Stimulated activated naive CD8-positive, alpha-beta T cell treated with anti-CD3 and anti-CD28 coated beads, Interleukin-15, Interleukin-2, amounts not matched to agents 100 U/mL and 50 U/mL, for 24 hours (primary cell): ENCODE measurements around the gene PRKACA.

Experiments
- ATAC-seq: fragments of 150-1000 bp; cut with Tn5 transposase; one replicate; pipeline ENCODE4 v1.10.0; 2021
- DNase-seq: peaks from one replicate; pipeline ENCODE4 v3.0.0; 2021

Gene PRKACA

DNA sequence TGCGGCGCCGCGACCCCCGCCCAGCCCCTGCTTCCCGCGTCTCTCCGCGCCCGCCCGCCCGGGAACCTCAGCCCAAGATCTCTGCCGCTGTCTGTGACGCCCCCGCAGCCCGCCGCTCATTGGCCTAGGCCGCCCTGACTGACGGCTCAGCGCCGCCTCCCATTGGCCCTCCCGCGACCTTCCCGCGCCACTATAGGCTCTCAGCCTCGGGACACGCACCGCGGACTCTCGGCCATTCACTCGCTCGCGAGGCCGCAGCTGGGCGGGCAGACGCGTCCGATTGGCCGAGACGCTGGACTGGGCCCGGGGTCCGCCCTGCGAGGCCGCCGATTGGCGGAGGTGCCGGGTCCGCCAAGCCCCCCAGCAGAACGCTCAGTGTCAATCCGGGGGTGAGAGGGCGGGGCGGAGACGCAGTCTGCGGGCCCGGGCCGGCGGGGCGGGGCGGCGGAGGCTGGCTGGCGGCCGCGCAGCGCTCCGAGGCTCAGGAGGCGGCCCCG, at the start of gene PRKACA:
PRKACA (minus strand) TSS at position 95 of the 497 bp plus-strand sequence. CDS start 215 bp downstream, outside the sequence.
- ATAC-seq (peak; percentile 96), DNase-seq (peak; percentile 98)

DNA sequence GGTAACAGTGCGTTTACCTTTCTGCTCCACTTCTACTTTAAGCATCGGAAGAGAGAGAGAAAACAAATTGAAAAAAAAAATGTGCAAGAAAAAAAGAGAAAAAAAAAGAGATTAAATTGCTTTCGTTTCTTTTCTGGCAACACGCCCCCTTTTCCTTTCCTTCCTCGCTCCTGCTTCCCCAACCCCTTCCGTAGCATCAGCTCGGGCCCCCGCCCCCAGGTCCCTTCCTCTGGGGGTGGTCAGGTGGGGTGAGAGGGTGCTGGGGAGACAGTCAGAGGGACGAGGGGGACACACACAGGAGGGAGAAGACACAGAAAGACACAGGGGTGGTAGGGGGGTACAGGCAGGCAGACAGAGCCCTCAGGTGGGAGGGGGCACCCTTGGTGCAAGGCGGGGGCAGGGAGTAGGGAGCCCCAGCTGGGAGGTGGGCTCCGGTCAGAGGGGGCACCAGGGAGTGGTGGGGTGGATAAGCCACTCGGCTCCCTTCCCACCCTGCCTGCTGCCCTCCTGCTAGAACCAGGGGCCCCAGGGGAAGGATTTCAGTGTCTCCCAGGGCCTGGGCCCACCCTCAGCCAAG, 49.5 kb upstream of the PRKACA start:
- ATAC-seq (peak; percentile 7), DNase-seq (no peak)

DNA sequence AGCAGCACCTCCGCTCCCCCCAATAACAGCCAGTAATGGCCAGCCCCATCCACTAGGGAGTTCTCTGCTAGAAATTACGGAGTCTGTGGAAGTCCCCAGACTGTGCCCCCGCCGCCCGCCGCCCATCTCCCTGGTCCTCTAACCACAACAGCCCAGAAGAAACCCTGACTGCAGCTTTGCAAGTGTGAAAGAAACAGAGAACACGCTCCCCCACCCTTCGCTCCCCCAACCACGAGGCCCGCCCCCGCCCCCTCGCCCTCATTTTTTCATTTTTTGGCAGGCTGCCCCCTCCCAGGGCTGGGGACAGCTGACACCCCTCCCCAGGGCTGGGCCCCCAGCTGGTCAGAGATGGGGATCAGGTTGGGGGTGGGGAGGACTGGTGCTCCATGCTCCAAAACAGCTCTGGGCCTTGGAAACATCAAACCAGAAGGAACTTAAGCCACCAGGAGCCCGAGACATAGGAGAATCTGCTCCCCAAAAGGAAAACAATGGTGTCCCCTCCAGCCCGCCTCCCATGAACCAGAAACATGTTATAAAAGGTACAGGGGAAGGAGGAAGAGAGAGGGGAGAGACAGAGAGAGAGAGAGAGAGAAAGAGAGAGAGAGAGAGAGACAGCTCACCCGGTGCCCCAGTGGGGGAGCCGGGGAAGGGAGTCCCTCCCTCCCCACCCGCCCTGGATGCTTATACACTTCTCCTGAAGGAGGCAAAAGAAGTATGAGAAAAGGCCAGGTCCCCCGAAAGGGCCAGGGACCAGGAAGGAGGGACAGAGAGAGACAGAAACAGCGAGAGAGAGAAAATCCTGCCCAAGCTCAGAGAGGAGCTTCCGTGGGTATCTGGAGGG, 48.6 kb upstream of the PRKACA start:
- peak; percentile 36 for DNase-seq
- no peak for ATAC-seq

DNA sequence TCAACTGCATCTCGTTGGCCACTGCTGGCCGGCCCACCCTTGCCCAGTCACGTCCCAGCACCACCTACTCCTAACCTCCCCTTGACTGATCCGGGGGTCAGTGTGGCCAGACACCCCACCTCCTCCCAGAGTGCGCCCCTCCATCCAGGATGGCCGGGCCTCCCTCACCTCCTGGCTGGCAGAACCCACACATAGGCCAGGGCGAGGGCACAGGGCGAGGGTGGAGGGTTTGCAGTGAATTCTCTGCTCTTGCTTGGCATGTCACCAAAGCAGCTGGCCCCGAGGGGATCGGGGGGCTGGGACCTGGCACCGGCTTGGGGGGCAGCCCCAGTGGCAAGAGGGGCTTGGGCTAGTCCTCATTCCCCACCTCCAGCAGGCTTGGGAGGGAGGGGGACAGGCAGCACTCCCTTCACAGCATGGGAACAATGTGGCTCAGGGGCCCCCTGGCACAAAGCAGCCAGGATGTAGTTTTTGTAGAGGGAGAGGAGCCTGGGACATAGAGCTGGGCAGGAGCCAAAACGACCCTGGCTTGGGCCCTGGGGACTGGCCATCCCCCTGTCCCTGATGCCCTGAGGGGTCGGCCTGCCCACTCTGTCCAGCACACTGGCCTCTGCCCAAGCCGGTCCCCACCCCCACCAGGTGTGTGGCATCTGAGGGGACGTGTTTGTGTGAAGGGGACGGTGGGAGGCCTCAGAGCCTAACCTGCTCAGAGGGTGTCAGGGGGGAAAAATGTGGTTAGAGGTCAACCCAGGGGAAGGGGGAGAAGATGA, 47.3 kb upstream of the PRKACA start:
- ATAC-seq, result no peak

DNA sequence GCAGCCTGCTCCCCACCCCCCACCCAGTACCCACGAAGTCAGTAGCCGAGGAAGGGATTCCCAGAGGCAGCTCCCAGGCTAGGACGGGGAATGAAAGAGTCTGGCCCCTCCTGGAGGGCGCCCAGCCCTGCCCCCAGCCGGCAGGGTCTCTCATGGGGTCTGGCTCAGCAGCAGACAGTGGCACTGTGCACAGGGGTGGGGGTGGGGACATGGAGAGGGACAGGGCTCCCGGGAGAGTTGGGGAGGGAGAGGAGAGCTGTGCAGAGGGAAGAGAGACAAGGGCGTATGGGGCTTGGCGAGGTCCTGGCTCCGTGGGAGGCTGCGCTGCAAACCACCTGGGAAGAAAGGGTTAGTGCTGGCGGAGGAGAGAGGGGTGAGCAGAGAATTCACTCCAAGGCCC, 46.5 kb upstream of the PRKACA start:
- no peak for DNase-seq
- no peak for ATAC-seq

More for the DNA sequence above, 47.3 kb upstream of the PRKACA start:
- no peak for DNase-seq

DNA sequence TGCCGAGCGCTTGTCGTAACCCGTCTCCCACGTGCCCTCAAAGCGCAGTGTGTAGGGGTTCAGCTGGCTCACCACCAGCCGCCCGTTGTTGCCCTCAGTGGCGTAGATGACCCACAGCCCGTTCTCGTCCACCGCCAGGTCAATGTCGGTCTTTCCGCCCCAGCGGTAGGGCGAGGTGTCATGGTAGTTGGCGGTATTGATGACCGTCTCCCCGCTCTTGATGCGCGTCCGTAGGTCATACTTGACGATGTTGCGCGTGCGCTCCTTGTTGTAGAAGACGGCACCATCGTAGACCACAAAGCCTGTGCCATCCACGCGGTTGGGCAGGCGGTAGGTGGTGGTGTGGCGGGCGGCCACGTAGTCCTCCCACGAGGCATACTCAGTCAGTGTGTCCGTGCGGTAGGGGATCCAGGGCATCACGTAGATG, 45.3 kb upstream of the PRKACA start:
- no peak for ATAC-seq
- no peak for DNase-seq

DNA sequence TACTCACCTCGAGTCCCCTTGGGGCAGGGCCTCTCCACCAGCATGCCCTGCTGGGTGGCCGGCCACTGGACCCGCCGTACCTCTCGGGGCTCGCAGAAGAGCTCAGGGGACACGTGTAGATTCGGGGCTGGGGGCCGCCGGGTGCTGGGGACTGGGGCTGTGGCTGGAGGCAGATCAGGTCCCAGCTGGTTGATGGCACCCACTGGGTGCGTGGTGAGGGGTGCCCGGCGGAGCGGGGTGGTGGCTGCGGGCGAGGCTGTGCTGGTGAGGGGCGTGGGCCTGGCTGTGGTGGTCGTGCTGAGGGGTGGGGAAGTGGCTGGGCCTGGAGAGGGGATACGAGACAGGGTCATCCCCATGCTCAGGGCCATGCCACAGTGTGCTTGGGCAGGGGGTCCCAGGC, 43.7 kb upstream of the PRKACA start:
- ATAC-seq (no peak), DNase-seq (no peak)

DNA sequence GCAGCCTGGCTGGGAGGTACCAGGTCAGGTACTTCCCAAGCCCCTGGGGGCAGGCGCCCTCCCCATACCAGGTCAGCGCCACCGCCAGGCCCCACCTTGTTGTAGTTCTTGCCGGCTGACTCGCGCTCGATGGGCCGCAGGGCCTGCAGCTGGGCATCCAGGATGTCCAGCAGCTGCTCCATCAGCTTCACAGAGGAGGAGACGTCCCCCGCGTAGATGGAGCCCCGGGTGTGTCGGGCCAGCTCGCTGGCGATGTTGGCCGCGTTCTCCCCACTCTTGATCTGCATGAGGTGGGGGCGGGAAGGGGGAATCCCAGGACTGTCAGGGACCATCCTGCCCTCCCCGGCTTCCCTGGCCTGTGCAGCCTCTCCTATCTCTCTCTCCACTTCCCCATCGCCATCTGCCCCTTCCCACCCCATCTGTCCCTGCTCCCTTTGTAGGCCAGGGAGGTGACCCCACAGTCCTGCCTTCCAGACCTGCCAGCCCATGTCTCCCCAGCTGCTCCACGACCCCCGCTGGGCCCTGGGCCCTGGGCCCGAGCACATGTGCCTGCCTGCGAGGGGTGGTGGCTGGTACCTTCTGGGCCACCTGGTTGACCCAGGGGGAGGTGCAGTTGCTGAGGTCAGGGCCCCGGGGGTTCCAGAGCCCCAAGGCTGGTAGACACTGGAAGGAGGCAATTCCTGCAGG, 42.6 kb upstream of the PRKACA start:
- ATAC-seq (no peak), DNase-seq (no peak)

DNA sequence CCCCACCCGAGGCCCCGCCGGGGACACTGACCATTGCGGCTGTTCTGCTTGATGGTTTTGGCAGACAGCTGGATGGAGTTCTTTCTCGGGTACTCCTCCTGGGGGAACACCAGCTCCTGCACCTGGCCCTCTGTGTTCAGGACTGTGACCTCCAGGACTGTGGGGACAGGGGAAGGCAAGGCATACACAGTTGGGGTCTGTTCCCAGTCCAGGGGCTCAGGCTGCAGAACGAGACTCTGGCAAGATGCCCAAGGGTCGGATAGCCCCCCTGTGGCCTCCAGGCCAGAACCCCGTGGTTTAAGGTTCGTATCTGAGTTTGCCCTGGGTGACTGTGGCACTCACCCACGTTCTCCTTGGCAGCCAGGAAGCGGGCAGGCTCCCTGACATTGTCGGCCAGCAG, 41.5 kb upstream of the PRKACA start:
- ATAC-seq (no peak), DNase-seq (no peak)

DNA sequence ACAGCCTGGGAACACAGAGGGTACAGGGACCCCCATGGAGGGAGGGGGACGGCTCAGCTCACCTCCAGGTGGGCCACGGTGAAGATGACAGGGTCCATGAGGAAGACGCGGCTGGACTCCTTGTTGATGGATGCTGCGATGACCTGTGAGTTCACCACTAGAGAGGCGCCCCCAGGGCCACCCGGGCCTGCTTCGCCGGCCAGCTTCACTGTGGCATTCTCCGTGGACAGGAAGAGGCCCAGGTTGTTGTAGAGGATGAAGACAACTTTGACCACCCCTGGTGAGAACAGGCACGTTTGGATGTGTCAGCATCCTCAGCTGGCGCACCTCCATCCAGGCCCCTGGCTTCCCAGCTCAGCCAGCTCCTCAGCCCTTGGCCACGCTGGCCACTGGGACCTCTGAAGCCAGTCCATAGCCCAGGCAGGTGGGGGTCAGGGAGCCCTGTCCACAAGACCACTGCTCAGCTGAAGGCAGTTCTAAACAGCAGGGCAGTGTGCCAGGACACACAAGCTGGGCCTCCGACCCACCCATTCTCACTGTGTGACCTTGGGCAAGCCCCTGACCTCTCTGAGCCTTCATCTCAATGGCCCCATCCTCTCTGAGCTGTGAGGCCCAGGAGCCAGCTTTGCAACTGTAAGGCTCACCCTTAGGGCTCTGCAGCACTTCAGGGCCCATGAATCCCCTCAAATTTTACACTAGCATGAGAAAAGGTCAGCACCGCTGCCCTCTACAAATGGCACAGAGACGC, 40.9 kb upstream of the PRKACA start:
- no peak for ATAC-seq
- no peak for DNase-seq

DNA sequence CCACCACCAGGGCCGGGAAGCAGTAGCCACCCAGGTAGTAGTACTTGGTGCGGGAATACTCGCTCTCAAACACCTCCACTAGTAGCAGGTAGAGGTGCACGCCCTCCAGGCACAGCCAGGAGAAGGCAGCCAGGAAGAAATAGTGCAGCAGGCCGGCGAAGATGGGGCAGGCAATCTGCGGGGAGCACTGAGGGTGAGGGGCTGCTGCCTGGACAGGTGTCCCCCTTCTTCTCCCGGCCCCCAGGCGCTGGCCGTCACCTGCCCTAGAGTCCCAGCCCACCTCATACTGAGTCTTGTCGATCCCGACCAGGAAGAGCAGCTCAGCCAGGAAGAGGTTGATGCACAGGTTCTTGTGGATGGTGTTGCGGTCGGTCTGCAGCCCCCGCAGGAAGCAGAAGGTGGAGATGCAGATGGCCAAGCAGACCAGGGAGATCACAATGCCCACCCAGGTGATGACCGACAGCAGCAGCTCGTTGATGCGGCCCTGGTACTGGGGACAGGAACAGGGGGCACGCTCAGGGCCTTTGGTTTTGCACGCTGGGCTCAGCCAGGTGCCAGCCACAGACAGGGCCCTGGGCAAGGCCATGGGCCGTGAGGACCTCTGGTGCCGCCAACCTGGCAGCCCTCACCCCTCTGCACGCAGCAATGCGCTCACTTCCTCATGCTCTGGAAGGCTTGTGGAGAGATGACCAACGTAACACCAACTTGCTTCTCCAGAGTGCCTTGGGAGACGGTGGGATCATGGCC, 39.6 kb upstream of the PRKACA start:
- DNase-seq, result no peak
- no peak for ATAC-seq

DNA sequence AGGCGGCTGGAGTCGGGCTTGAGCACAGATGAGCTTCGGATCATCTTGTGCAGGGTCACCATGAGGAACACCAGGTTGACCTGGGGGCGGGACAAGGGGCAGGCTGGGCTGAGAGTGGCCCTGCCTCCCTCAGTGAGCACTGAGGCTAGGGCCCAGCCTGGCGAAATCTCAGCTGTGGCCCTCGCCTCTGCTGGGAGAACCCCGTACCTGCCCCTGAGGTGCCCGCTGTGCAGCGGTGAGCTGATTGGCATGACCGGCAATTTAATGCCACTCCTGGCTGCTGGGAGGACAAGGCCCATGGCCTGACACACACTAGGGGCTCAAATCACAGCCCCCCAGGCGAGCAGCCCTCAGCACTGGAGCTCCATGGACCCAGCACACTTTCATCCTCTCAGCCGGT, 38.6 kb upstream of the PRKACA start:
- DNase-seq (no peak), ATAC-seq (no peak)

DNA sequence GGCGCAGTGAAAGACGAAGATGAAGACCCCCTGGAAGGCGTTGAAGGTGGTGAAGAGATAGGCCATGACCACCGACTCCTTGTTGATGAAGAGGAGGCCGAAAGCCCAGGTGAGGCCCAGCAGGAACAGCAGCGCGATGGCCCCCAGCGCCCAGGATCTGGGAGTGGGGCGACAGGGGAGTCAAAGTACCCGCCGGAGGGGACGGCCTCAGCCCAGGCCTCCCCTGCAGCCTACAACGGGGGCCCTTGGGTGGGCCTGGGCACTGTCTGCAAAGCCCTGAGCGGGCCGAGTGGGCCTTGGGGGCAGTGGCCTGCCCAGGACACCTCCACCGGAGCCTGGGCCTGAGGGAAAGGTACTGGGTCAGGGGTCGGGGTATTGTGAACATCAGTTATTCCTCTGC, 37.8 kb upstream of the PRKACA start:
- ATAC-seq (no peak), DNase-seq (no peak)

DNA sequence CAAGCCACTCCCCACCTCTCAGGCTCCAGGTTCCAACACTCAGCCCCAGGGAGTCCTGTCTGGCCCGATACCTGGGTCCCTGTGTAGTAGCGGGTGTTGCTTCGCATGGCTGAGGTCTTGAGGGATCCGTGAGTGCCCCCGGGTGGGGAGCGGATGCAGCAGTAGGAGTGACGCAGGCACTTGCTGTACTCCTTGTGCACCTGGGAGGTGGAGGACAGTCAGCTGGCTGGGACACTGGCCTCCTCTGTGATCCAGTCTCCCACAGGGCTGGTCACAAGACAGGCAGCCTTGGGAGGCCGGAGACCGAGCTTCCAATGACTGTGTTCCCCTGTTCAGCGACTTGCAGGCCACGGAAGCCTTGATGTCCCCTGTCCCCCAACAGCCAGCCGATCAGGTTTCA, 35.2 kb upstream of the PRKACA start:
- ATAC-seq (no peak), DNase-seq (no peak)

DNA sequence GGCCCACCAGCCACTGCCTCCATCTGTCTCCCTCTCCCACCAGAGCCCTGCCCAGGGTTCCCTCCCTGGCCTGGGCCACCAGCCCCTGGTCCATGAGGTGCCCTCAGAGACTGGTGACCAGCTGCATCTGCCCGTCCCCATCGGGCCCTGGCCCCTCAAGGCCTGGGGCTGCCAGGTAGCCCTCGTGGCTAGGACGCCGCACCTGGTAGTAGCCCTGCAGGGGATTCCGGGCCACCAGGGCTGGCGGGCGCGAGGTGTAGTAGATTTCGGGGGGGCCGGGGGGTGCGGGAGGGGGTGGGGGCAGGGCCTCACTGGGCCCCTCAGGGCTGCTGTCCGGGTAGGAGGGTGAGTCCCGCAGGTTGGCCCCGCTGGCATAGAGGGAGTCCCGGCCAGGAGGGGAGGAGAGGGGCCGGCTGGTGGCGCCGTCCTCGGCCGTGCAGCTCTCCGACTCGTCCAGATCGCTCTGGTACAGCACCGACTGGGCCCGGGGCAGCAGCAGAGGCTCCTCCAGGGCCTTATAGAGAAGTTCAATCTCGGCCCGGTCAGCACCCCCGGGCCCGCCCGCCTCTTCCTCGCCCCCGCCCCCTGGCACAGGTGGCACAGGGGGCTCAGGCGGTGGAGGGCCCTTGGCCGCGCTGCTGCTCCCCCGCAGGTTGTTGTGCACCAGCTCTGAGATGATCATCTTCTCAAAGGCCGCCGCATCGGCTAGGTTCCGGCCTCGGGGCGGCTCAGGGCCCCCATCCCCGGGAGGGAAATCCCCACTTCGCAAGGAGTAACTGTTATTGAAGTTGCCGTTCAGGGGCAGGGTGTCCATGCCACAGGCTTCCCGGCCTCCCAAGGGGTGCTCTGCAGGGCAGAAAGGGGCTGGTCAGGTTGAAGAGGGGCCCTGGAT, 33.5 kb upstream of the PRKACA start:
- ATAC-seq, result no peak
- DNase-seq, result no peak

DNA sequence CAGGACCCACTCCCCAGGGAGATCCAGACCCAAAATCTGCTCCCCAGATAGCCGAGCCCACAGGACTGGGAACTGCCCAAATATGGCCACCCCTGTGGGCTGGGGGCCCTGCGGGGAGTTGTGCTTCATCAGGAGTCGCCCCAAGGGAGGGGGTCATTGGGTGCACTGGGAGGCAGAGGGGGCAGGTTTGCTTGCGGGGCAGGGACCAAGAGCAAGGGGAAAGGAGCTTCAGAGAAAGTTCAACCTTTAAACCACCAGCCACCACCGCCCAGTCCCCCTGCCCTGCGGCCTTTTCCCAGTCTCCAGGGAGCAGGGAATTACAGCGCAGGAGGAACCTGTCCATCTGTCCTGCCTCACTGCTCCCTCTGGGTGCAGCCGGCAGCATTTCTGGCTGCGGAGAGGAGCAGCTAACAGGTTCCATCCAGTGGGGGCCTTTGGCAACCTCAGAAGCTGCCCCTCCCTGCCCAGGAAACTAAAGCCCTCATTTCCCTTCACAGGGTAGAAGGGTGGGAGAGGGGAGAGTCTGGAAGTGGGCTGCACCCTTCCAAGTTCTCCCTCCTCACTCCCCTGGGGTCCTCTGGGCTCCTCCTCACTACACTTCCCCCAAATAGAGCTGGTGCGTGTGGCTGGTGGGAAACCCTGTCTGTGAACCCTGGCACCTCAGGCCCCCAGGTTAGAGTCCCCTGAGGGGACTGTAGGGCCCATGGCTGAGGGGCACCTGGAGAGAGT, 32.6 kb upstream of the PRKACA start:
- ATAC-seq (no peak), DNase-seq (no peak)

DNA sequence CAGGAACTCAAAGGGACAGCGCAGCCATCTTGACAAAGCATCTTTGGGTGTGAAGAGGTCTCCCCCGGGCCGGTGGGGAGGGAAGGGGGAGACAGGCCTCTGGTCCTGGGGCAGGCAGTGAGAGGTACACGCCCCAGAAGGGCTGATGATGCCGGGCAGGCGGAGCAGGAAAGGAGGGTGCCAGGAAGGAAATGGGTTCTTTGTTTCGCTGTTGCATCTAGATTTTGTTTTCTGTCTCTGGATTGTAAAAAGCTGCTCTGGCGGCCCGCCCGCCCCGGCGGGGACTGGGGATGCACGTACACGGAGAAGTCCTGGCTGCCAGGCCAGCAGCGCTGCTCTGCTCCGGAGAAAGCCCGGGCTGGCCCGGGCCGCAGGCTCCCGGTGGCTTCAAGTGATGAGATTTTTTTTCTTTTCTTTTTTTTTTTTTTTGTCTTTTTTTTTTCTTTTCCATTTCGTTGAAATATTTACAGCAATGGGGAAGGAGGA, 32.0 kb upstream of the PRKACA start:
- ATAC-seq (peak; percentile 37), DNase-seq (peak; percentile 37)

DNA sequence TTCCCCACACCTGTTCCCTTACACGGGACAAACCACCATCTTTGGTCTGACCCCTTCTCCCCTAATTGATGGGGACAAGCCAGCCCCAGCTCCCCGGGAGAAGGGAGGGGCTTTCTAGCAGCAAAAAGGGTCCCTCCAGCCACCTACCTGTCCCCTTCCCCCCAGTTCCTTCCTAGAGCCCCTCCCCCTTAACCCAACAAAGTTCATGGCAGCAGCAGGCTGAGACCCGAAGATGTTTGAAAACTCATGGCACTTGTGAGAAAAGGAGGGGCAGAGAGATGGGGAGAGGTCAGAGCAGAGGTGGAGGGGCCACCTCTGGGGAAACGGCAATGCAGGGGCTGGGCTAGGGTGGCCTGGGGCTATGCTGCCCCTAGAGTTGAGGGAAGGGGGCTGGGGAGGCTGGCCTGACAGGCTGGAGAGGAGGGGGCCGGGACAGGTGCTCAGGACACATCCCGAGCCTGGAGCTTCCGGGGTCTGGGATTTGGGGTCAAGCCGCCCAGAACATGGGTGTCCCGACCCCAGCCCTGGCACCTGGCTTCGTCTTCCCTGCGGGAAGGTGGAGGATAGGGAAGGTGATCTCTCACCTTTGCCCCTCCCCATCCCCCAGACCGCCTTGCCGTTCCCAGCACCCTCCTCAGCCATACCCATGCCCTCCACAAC, 31.3 kb upstream of the PRKACA start:
- no peak for ATAC-seq
- no peak for DNase-seq
